ENCODE data around the gene SLC9B1.
"Not testable (repeated sequence)": the region's sequence is repeated elsewhere in the genome, so short reads cannot be mapped to it uniquely, and the experiment has no call there.

Gene SLC9B1

DNA sequence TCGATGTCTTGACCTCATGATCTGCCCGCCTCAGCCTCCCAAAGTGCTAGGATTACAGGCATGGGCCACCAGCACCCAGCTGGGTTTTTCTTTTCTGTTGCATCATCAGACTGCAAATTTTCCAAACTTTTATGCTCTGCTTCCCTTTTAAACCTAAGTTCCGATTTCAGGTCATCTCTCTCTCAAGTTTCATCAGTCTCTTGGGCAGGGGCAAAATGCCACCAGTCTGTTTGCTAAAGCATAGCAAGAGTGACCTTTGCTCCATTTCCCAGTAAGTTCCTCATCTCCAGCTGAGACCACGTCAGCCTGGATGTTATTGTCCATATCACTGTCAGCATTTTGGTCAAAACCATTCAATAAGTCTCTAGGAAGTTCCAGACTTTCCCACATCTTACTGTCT, 141.2 kb downstream of the SLC9B1 start:
- peak; percentile 96 for DNase-seq (ENCODE audit: low read depth, low spot score)

- DNase-seq (ENCODE audit: low read depth, low spot score), result not testable (repeated sequence)
Observed at GRCh38 chr4:102877477-102878106, 141.9 kb downstream of the SLC9B1 start.

DNA sequence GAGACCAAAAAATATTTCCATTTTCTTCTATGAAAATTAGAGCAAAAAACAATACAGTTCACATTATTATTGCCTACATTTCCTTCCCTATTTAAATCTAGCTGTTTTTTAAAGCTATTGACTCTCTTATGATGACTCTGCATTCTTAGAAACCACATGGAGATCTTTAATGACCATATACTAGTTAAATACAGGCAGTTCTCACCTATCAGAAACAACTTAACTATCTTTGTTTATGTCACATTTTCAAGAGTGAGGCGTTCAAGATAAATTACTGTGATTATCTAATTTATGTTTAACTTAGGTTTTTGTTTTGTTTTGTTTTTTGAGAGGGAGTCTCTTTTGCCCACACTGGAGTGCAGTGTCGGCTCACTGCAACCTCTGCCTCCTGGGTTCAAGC, 147.7 kb downstream of the SLC9B1 start:
- DNase-seq (ENCODE audit: low read depth, low spot score), result no peak

DNA sequence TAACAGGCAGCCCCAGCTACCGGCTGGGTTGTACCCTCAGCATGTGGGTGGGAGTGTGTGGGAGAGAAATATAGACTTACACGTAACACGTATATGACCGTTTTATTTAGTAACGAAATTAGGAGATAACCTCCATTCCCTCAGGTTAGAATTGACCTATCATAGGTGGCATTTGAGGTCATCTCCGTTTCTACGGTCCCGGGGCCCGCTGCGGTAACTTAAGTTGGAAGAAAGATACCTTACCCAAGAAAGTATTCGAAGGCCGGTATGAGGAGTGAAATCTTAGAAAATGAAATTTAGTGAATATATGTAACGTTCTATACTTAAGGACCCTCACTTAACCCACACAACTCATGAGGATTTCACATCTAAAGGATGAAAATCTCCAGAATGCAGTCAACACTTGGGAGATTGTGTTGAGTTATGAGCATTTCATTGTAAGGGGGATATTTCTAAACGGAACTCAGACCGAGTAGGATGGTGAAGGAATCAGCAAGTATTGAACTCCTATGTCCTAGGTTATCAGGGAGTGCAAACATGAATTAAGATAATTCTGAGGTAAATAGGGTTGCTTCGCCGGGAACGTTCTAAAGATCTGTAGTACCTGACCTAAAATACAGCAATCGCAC, 149.8 kb downstream of the SLC9B1 start:
- DNase-seq (ENCODE audit: low read depth, low spot score), result peak; percentile 18

DNA sequence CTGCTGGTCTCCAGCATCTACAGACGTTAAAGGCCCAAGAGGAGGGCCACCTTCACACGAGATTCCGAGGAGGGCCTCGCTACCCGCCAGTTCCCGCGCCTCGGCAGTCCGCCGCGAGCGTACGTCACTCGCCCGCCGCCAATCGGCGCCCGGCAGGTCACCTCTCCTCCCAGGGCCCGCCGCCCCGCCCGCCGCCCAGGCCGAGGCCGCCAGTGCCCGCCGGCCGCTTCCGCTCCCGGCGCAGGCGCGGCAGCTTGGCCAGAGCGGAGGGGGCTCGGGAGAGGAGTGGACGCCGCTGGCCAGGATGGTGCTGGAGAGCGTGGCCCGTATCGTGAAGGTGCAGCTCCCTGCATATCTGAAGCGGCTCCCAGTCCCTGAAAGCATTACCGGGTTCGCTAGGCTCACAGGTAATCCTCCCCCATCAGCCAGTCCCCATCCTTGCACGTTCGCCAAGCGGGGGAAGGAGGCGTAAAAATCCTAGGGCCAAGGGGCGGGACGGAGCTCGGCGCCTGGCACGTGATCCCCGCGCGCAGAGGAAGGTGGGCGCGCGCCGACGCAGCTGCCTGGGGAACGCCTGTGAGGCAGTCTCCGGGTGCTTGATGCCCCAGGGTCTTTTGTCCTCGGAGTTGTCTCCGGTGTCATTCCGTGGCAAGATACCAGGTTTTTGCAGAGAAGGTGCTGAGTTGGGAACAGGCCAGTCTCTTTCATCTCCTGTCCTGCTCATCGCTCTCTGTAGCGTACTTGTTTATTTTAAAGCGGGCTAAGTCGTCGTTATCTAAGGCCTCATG, 150.5 kb downstream of the SLC9B1 start, which contains the start of gene CISD2:
Gene CISD2, plus strand, starts transcription at position 212 of the 788 bp plus-strand sequence. Its CDS starts 93 bp downstream, at position 305.
- DNase-seq (ENCODE audit: low read depth, low spot score), result peak; percentile 78

DNA sequence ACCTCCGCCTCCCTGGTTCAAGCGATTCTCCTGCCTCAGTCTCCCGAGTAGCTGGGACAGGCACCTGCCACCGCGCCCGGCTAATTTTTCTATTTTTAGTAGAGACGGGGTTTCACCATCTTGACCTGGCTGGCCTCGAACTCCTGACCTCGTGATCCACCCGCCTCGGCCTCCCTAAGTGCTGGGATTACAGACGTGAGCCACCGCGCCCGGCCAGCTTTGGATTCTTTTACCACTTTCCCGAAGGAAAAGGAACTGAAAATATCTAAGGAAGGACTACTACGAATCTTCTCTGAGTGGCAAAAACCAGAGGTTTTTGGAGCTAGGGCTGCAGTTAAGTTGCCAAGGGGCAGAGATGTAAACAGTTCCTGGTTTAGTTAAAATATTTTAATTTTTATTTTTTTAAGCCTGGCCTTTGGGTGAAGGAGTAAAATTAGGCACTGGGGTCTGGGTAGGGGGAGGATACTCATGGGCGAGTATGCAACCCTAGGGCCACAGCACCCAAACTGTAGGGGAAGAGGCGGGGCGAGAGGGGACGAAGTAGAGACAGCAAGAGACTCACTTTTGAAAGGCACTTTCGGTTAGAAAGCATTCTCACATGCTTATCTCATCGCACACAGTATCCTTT, 151.2 kb downstream of the SLC9B1 start:
- no peak for DNase-seq (ENCODE audit: low read depth, low spot score)

DNA sequence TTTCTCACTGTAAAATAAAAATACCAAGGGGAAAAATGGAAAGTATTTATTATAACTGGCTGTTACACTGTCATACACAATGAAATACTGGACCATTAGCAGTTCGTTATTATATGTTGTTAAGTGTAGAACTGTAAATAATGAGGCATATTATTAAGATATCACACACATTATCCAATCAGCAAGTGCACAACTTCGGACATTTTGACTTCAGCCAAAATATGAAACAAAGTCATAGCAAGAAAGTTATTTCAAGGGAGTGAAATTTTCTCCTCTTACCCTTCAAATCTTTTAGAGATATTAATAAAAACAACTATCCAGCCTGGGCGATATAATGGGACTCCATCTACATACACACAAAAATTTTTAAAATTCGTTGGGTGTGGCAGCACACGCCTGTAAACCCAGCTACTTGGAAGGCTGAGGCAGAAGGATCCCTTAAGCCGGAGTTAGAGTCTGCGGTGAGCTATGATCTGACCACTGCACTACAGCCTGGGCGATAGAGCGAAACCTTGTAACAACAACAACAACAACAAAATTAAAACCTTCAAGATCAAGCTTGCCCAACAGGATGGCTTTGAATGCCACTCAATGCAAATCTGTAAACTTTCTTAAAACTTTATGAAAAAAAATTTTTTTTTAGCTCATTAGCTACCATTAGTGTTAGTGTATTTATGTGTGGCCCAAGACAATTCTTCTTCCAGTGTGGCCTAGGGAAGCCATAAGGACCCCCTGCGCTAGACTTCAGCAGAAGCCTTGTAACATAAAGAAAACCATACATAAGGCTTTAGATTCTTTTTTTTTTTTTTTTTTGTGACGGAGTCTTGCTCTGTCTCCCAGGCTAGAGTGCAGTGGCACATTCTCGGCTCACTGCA, 152.0 kb downstream of the SLC9B1 start:
- no peak for DNase-seq (ENCODE audit: low read depth, low spot score)

GRCh38 chr4:102865327-102865726, 154.2 kb downstream of the SLC9B1 start:
- DNase-seq (ENCODE audit: low read depth, low spot score), result not testable (repeated sequence)

DNA sequence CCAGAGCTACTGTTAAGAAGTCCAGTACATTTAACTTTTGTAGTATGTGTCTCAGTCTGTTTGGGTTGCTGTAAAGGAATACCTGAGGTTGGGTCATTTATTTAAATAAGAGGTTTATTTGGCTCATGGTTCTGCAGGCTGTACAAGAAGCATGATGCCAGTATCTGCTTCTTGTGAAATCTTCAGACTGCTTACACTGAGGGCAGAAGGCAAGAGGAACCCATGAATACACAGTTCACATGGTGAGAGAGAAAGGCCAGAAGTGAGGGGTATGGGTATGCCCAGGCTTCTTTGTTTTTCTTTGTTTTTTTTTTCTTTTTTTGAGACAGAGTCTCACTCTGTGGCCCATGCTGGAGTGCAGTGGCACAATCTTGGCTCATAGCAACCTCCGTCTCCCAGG, 156.8 kb downstream of the SLC9B1 start:
- DNase-seq (ENCODE audit: low read depth, low spot score), result no peak

DNA sequence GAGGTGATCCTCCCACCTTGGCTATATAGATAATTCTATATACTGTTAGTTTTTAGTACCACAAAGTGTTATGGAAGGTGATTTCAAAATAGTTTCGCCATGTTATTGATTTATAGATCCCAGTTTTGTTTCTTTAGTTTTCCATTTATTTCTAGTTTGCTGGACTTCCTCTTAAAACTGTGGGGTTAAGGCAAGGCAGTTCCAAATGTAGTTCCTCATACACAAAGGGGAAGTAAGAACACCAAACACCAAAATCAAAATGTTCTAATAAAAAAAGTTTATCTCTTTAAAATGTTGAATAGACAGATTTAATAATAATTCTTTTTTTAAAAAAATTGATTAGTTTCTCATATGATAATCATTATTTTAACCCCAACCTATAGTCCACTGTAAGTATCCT, 157.5 kb downstream of the SLC9B1 start:
- no peak for DNase-seq (ENCODE audit: low read depth, low spot score)

DNA sequence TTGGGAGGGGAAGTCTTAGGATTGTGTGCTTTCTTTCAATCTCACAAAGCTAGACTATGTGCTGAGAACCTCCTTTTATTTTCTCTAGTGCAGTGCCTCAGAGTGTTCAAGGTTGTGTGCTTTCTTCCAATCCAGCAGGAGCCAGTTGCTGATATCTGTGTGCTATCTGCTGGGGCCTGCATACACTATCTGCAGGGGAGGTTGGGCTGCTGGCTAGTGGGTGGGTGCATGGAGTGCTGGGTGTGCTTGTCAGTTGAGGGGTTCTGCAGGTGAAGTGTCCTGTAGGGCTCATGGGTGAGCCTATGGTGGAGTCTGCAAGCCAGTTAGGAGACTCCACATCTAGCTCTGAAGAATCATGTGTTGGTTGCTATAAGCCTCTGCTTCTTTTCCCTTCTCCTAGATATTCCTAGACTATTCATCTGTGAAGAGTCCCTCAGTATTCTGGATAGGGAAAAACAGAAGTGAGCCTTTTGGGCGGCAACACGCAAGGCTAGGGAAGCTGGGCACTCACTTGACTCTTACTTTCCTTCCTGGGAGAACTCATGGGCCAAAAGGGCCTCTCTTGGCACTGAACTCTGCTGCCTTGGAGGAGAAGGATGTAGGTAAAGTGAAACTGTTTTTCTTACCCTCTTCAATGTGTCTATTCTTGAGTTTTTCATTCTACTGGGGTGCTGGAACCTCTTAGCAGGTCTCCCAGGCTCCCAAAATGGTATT, 158.7 kb downstream of the SLC9B1 start:
- DNase-seq (ENCODE audit: low read depth, low spot score), result no peak

DNA sequence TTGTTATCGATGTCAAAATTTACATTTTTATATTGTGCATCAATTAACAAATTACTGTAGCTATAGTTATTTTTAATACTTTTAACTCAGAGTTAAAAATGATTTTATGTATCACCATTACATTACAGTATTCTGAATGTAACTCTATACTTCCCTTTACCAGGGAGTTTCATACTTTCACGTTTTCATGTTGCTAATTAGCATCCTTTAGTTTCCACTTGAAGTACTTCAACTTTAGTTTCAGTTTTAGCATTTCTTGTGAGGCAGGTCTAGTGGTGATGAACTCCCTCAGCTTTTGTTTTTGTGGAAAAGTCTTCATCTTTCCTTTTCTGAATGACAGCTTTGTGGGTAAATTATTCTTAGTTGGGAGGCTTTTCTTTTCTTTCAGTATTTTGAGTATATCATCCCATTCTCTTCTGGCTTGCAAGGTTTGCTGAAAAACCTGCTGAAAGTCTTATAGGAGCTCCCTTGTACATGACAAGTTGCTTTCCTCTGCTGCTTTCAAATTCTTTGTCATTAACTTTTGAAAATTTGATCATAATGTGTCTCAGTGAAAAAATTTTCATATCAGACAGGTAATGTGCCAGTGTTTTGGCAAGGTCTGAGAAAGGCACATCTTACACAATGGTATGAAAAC, 160.6 kb downstream of the SLC9B1 start:
- no peak for DNase-seq (ENCODE audit: low read depth, low spot score)

Measured in smooth muscle cell of the brain vasculature (primary cell).